ENCODE measurements around the gene ITGB1BP1.
"Not testable (repeated sequence)": the region's sequence is repeated elsewhere in the genome, so short reads cannot be mapped to it uniquely, and the experiment has no call there.

The ITGB1BP1 gene

GRCh38 chr2:9398881-9399780 lies 24.2 kb downstream of the ITGB1BP1 start:
- no peak for DNase-seq

GRCh38 chr2:9398251-9398650 lies 25.1 kb downstream of the ITGB1BP1 start:
- DNase-seq: not testable (repeated sequence)

GRCh38 chr2:9397201-9397600 lies 26.1 kb downstream of the ITGB1BP1 start:
- no peak for DNase-seq

- no peak for DNase-seq
Measured at GRCh38 chr2:9394816-9395215, 28.5 kb downstream of the ITGB1BP1 start.

DNA sequence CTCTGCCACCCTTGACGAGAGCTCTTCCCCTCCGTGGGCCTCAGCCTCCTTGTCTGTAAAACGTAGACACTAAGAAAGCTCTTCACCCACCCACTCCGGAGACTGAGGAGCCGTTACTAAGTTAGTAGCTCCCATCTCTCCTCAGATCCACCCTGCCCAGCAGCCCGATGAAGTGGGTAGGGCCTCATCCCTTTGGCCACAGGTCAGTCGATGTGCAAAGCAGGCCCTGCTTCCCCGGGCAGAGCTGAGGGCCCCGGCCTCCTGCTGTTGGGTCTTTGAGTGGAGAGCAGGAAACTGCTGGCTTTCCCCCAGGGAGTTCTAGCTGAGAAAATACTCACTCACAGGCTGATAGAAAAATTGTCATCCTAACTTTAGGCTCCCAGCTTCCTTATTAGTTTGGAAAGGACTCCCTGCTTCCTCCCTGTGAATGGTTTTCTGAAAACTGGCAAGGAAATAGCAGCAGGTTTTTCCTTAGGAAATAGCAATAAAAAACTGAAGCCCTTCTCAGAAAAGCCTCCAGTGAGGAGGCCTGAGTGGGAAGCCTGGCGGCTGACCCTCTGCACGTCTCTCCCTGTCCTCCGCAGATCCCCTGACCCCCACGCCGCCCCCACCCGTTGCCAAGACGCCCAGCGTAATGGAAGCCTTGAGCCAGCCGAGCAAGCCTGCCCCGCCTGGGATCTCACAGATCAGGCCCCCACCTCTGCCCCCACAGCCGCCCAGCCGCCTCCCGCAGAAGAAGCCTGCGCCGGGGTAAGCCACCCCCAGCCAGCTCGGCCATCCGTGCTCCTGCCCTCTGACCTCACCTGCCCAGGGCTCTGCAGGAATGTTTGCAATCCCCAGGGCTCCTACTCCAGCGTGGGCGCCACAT lies 30.2 kb downstream of the ITGB1BP1 start:
- no peak for DNase-seq

GRCh38 chr2:9391961-9392720 lies 31.2 kb downstream of the ITGB1BP1 start:
- no peak for DNase-seq

- DNase-seq: no peak
Measured at GRCh38 chr2:9390991-9391390, 32.3 kb downstream of the ITGB1BP1 start.

GRCh38 chr2:9390151-9390850 lies 33.0 kb downstream of the ITGB1BP1 start:
- DNase-seq: no peak

DNA sequence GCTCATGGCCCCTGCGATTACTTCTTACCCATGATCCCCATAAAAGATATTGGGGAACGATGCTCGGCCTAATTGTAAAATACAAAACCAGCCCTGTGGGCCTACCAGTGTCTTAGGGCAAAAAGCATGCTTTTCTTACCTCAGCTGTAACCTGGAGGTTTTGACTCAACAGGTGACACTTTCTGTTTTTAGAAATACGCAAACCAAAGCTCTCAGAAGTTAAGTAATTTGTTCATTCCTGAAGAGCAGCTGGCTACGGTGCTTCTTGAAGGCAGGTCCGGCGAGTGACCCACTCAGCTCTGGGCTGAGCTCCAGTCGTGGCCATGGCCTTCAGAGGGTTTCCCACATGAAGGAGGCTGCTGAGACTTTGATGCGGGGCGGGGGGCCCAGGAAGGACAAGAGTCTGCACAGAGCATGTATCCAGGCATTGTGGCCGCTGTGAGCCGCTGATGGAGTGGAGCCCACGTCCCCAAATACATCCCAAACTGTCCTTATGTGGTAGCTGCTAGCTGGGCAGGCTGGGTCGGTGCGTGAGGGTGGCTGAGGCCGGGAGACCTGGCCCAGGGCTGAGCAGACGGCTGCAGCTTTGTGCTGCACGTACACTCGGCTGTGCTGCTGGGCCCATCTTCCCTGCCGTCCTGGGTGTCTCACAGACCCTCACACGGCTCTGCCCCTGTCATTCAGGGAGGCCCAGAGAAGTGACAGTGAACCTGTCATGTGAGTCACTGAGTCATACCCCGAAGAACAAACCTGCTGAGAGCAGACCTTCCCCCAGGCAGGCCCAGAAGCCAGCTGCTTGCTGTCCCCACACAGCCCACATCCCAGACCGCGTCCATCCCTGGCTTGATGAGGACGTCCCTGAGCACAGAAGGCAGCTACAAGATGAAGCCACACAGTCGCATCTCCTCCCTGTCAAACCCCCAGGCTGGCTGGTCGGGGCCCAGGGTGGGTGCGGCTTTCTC lies 34.1 kb downstream of the ITGB1BP1 start:
- DNase-seq: no peak

DNA sequence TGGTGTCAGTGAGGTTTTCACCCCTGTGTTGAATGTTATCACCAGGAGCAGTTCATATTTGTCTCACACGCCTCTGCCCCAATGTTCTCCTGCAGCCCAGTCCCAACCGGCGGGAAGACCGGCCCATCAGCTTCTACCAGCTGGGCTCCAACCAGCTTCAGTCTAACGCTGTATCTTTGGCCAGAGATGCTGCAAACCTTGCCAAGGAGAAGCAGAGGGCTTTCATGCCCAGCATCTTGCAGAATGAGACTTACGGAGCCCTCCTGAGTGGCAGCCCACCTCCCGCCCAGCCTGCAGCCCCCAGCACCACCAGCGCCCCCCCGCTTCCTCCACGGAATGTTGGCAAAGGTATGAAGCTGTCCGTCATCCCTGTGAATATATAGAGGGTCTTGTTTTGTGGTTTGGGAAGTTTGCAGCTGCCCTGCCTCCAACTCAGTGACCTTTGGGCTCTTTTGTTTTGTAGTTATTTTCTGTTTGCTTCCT lies 35.1 kb downstream of the ITGB1BP1 start:
- no peak for DNase-seq

DNA sequence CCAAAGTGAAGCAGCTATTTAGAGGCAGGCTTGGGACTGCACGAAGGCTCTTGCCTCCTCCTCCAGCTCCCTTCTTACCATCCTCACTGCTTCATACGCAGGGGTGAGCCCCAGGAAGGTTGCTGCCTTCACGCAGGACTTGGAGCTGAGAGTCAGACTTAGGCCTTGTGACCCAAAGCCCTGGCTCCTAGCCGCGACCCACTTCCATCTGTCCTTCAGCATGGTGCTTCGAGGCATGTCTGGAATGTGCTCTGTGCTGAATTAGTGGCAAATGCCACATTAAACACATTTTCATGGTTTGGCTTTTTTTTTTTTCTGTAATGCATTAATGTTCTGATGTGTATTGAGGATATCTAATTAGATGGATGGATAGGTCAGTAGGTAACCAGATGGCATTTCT lies 37.5 kb downstream of the ITGB1BP1 start:
- DNase-seq: no peak

GRCh38 chr2:9384521-9384920 lies 38.8 kb downstream of the ITGB1BP1 start:
- no peak for DNase-seq

- DNase-seq: no peak
Measured at GRCh38 chr2:9382604-9383235, 40.6 kb downstream of the ITGB1BP1 start.

DNA sequence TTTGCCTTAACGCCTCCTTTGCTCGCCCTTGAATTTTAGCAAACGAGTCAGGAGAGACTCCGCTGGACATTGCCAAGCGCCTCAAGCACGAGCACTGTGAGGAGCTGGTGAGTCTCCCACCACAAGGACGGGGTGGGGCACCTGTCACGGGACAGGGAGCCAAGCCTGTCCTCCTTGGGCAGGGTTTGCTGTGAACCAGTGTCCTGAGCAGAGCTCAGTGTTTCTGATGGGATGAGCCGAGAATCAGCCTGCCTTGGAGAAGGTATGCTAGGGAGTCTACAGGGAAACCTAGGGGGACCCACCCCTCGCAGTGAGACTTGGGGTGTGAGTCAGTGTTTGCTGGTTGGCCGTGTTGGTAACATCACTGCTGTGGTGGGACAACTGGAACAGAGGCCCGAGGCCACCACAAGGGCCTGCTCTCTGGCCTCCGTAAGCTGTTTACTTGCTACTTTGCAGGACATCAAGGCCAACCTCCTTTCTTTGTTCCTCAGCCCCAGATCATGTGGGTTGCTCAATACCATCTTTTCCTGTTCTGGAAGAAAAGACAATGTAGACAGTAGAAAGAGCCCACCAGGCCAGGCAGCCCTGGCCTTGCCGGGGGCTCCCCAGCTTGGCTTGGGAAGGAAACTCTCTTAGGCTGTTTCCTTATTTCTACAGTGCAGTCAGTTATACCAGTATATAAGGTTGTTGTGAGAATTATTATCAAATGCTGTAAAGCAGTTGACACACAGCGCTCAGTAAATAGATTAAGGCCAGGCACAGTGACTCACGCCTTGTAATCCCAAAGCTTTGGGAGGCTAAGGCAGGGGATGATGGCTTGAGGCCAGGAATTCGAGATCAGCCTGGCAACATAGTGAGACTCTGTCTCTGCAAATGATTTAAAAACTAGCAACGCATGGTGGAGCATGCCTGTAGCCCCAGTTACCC lies 42.4 kb downstream of the ITGB1BP1 start:
- no peak for DNase-seq

DNA sequence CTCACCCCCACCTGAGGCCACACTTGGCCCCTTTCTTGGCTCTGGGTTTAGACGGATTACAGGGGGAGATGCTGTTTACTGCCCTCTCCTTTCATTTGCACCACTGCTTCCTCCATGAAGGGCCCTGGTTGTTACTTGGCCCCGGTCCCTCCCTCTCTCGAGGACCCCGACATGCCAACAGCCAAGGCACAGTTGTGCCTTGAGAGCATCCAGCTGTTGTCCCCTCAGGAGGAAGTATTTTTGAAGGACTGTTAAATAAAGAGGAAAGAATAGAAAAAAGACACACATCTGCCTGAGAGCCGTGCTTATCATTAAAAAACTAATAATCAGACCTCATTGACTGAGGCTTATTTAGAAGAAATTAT lies 44.0 kb downstream of the ITGB1BP1 start:
- DNase-seq: no peak

GRCh38 chr2:9378433-9379390 lies 44.6 kb downstream of the ITGB1BP1 start:
- no peak for DNase-seq

GRCh38 chr2:9377461-9378097 lies 45.7 kb downstream of the ITGB1BP1 start:
- no peak for DNase-seq

Data from DMS79 (cell line).